HepG2 (cell line): ENCODE measurements around the gene ADAMTSL3. TPM values are rescaled to one million over a fixed set of nuclear protein-coding genes. Genes with fewer than 3 reads are reported as not detected.

Experiments
- ATAC-seq: fragments of 200-7000 bp; cut with Tn5 transposase; 3 replicates; pipeline ENCODE4 v1.9.1; 2020; ENCODE audit warnings: mild to moderate bottlenecking, moderate library complexity
- BruUV-seq: library from RNA; stranded (reverse); fragments of 400-500 nt; replicated peaks from 2 replicates; lab custom pipeline; 2021; lab: Mats Ljungman, UMichigan
- CTCF ChIA-PET: fragments of 300-600 bp; formaldehyde crosslinking; extraction: SDS; loops from one replicate; lab custom pipeline; 2021; ENCODE audit warnings: low total read pairs, inconsistent platforms, low intra/inter-chr PET ratio; lab: Yijun Ruan, JAX
- POLR2A ChIA-PET: fragments of 350-600 bp; sonication (Branson Sonifier 250); formaldehyde crosslinking; loops from one replicate; lab custom pipeline; 2020; ENCODE audit warnings: antibody characterized with exemption, inconsistent platforms; lab: Yijun Ruan, JAX
- DNase-seq: peaks from one replicate; pipeline ENCODE4 v3.0.0-alpha.2; 2015; ENCODE audit warnings: low spot score
- FAIRE-seq: peaks from 3 replicates; lab custom pipeline; 2011; peaks lifted over from hg19 to GRCh38; lab: Jason Lieb, UNC
- H2AFZ ChIP-seq: one replicate; pipeline ENCODE4 v1.6.1; 2011; ENCODE audit warnings: low read length, inconsistent platforms
- H3K27ac ChIP-seq: fragments of 300-600 bp; 3 replicates; pipeline ENCODE4 v1.8.0; 2011; ENCODE audit warnings: mixed run types, mild to moderate bottlenecking, mixed read lengths, low read length, inconsistent platforms; ENCODE audit not compliant: insufficient read depth; ENCODE audit errors: extremely low read length
- H3K27me3 ChIP-seq, 2 experiments: fragments of 200-600 bp in 1 of 2; 2 replicates in 1 of 2; 3 replicates in 1 of 2; pipeline versions ENCODE4 v1.6.0 to v1.8.0; 2011; ENCODE audit warnings: low read length in 2 of 2, mild to moderate bottlenecking in 2 of 2, moderate library complexity in 2 of 2, inconsistent platforms in 1 of 2; ENCODE audit not compliant: insufficient read depth in 2 of 2, control insufficient read depth in 1 of 2
- H3K36me3 ChIP-seq, 2 experiments: fragments of 200-600 bp in 1 of 2; replicated peaks in 1 of 2; 2 replicates in 1 of 2; 3 replicates in 1 of 2; pipeline versions ENCODE4 v1.5.1 to v1.8.0; 2011; ENCODE audit warnings: low read length in 2 of 2, inconsistent platforms in 1 of 2; ENCODE audit not compliant: insufficient read depth in 2 of 2, control insufficient read depth in 1 of 2
- H3K4me1 ChIP-seq: 2 replicates; pipeline ENCODE4 v1.5.1; 2012; ENCODE audit warnings: low read length, inconsistent platforms; ENCODE audit not compliant: insufficient read depth
- H3K4me2 ChIP-seq: 2 replicates; pipeline ENCODE4 v1.6.0; 2011; ENCODE audit warnings: low read depth, low read length, inconsistent platforms
- H3K4me3 ChIP-seq, 3 experiments: fragments of 200-600 bp in 1 of 3; sonication (generic), shearing (Covaris generic) in 1 of 3; replicated peaks in 1 of 3; 2 replicates each; pipeline ENCODE4 v1.5.1; 2011 to 2016; ENCODE audit warnings: low read length in 3 of 3, inconsistent platforms in 2 of 3, low read depth in 2 of 3, mild to moderate bottlenecking in 2 of 3, control low read depth in 1 of 3, mixed read lengths in 1 of 3; ENCODE audit not compliant: insufficient read depth in 1 of 3
- H3K79me2 ChIP-seq: one replicate; pipeline ENCODE4 v1.6.1; 2011; ENCODE audit warnings: low read length, inconsistent platforms; ENCODE audit not compliant: insufficient read depth
- H3K9ac ChIP-seq: 2 replicates; pipeline ENCODE4 v1.6.0; 2011; ENCODE audit warnings: mild to moderate bottlenecking, low read depth, low read length, inconsistent platforms; ENCODE audit not compliant: insufficient read depth
- H3K9me3 ChIP-seq: 2 replicates; pipeline ENCODE4 v1.5.1; 2012; ENCODE audit warnings: mild to moderate bottlenecking, low read length
- H4K20me1 ChIP-seq: 2 replicates; pipeline ENCODE4 v1.6.0; 2011; ENCODE audit warnings: inconsistent platforms, mild to moderate bottlenecking, low read length, moderate library complexity; ENCODE audit not compliant: insufficient read depth
- ATF7 ChIP-seq, 2 experiments: fragments of 450-650 bp in 1 of 2; sonication (generic) in 1 of 2; formaldehyde crosslinking in 1 of 2; IDR thresholded peaks; 2 replicates each; pipeline versions ENCODE4 v1.4.0 to v1.6.1; 2016 to 2020; ENCODE audit warnings: antibody characterized with exemption in 1 of 2, mild to moderate bottlenecking in 1 of 2, missing genetic modification reagents in 1 of 2
- GZF1 ChIP-seq: sonication (generic); formaldehyde crosslinking; IDR thresholded peaks from 2 replicates; pipeline ENCODE4 v1.5.1; 2020; ENCODE audit warnings: mild to moderate bottlenecking, missing genetic modification reagents
- MAFF ChIP-seq: IDR thresholded peaks from 2 replicates; pipeline ENCODE4 v1.6.1; 2011; ENCODE audit warnings: low read depth, low read length, improper control_type of control experiment
- MAFK ChIP-seq, 2 experiments: IDR thresholded peaks in 1 of 2; conservative IDR thresholded peaks in 1 of 2; 2 replicates each; pipeline ENCODE4 v1.6.1; 2011; ENCODE audit warnings: improper control_type of control experiment in 2 of 2, low read length in 2 of 2
- SMC3 ChIP-seq: IDR thresholded peaks from 2 replicates; pipeline ENCODE4 v1.6.1; 2011; ENCODE audit warnings: low read length, improper control_type of control experiment
- TP53 ChIP-seq: sonication (generic); formaldehyde crosslinking; conservative IDR thresholded peaks from 2 replicates; pipeline ENCODE4 v1.4.0; 2020; ENCODE audit warnings: missing genetic modification reagents
- WGBS: methylation state at CpG from one replicate; pipeline ENCODE4 v1.1.6; 2017; ENCODE audit warnings: low lambda C conversion rate; 5-methylcytosine and 5-hydroxymethylcytosine counted together
- in situ Hi-C: cut with HindIII; loops from 2 replicates; pipeline ENCODE4 v1.10.0; 2017; ENCODE audit warnings: low pct_unique_long_range_greater_than_20kb; ENCODE audit not compliant: extremely low pct_ligation_motif_present
- intact Hi-C: fragments of 100-400 bp; cut with micrococcal nuclease; formaldehyde crosslinking; loops from one replicate; pipeline ENCODE4 v1.10.0; 2022; ENCODE audit not compliant: unreplicated experiment
- polyA plus RNA-seq, 8 experiments: library from polyadenylated mRNA; depleted of rRNA in 3 of 8; stranded (reverse) in 7 of 8; unstranded in 1 of 8; fragments of >200 nt; fragmentation: Illumina TruSeq in 4 of 8; extraction: Trizol in 4 of 8; gene quantifications; 2 replicates each; pipeline versions ENCODE4 v1.2.1 to v1.2.3, GENCODE V29; 2011 to 2016; ENCODE audit warnings: low read depth in 4 of 8, missing spikeins in 1 of 8, mixed read lengths in 1 of 8; ENCODE audit not compliant: insufficient read depth in 1 of 8
- total RNA-seq, 5 experiments: library from RNA; depleted of rRNA; stranded (reverse); fragments of >200 nt; fragmentation: Illumina TruSeq; extraction: Trizol; gene quantifications; 2 replicates each; pipeline ENCODE4 v1.2.3, GENCODE V29; 2016; ENCODE audit warnings: low read depth in 1 of 5
- TF ChIP-seq, protein P1 (sequence below): IDR thresholded peaks from 2 replicates; pipeline ENCODE4 v1.4.0; 2020; ENCODE audit warnings: mild to moderate bottlenecking, missing genetic modification reagents
- TF ChIP-seq, protein P2 (sequence below): sonication (generic); formaldehyde crosslinking; IDR thresholded peaks from 2 replicates; pipeline ENCODE4 v1.8.1; 2023; ENCODE audit warnings: mild to moderate bottlenecking, missing genetic modification reagents
- TF ChIP-seq, protein P3 (sequence below): sonication (generic); formaldehyde crosslinking; IDR thresholded peaks from 2 replicates; pipeline ENCODE4 v1.4.0; 2020; ENCODE audit warnings: missing genetic modification reagents

The ADAMTSL3 gene
- total and polyA plus RNA-seq, 2 of the 13 experiments (the other 11 are each of a cell fraction or from before 2014, with no cell fraction given): 0.04 to 0.09 TPM

DNA sequence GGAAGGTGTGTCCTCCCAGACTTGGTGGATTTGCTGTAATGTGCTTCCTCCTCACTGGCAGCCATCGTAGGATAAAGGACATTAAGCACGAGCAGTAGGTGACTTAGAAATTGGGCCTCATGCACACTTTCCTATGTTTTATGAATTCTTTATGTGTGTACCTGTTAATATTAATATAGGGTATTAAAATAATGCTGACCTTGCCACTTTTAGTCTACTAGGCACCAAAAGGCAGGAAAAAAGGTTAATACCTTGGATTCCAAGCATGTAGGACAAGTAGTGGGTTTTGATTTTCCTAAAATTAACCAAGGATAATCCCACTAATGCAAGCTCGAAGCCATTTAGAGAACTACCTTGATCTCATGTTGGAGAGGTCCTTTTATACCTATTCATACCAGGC lies 55.9 kb downstream of the ADAMTSL3 start:
- no peak overlapping the region for H3K4me2 ChIP-seq
- H3K27me3 ChIP-seq: no peaks in the 10 kb centered on the region
- H3K79me2 ChIP-seq: no peaks in the 10 kb centered on the region
- no peak for ATAC-seq
- 0% methylated on average over 3 of the region's 3 CpGs for WGBS
- BruUV-seq: no TSS peak
- POLR2A ChIA-PET: no interaction called here
- no peaks in the 10 kb centered on the region for H3K4me1 ChIP-seq
- no peak overlapping the region for H3K9ac ChIP-seq
- CTCF ChIA-PET: no interaction called here
- no peak for TF ChIP-seq TP53 (CRISPR knock-in tag)
- TF ChIP-seq, protein P1, sequence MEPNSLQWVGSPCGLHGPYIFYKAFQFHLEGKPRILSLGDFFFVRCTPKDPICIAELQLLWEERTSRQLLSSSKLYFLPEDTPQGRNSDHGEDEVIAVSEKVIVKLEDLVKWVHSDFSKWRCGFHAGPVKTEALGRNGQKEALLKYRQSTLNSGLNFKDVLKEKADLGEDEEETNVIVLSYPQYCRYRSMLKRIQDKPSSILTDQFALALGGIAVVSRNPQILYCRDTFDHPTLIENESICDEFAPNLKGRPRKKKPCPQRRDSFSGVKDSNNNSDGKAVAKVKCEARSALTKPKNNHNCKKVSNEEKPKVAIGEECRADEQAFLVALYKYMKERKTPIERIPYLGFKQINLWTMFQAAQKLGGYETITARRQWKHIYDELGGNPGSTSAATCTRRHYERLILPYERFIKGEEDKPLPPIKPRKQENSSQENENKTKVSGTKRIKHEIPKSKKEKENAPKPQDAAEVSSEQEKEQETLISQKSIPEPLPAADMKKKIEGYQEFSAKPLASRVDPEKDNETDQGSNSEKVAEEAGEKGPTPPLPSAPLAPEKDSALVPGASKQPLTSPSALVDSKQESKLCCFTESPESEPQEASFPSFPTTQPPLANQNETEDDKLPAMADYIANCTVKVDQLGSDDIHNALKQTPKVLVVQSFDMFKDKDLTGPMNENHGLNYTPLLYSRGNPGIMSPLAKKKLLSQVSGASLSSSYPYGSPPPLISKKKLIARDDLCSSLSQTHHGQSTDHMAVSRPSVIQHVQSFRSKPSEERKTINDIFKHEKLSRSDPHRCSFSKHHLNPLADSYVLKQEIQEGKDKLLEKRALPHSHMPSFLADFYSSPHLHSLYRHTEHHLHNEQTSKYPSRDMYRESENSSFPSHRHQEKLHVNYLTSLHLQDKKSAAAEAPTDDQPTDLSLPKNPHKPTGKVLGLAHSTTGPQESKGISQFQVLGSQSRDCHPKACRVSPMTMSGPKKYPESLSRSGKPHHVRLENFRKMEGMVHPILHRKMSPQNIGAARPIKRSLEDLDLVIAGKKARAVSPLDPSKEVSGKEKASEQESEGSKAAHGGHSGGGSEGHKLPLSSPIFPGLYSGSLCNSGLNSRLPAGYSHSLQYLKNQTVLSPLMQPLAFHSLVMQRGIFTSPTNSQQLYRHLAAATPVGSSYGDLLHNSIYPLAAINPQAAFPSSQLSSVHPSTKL (CRISPR knock-in tag): no peak
- peak in 1 of 2 experiments; percentile 88; a peak in 3 of 4 replicates for TF ChIP-seq MAFK (conservative IDR thresholded peaks at IDR 0.05 in 1 of 2, IDR thresholded peaks at IDR 0.05 in 1 of 2; ENCODE audit: low read length in 2 of 2)
- TF ChIP-seq MAFF: peak; percentile 78
- TF ChIP-seq, all 625 proteins: peak for 2
- Histone ChIP-seq H2AFZ (no peak overlapping the region), H3K4me3 (no peak overlapping the region), H3K36me3 (no peaks in the 10 kb centered on the region), H4K20me1 (no peaks in the 10 kb centered on the region), H3K27ac (no peak overlapping the region), H3K9me3 (no peaks in the 10 kb centered on the region)
- intact Hi-C loops: no loop called here
- in situ Hi-C loops: no loop called here
- DNase-seq: no peak
- FAIRE-seq: no peak

DNA sequence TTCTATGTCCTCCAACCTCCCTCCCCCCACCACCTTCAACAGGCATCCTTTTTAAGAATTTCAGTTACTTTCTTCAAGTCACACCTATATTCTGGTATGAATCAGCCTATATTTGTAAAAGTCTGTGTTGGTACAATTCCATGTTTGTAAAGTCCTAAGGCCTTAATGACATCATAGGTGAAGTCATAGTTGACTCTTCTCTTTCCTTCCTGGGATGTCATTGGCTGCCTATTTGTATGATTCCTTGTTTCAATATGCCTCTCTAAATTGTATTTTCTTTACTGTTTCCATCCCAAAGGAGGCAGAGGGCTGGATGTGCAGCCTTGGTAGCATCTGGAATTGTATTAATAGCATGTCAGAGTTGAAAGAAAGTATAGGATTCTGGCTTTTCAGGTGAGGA lies 56.5 kb downstream of the ADAMTSL3 start:
- intact Hi-C loops (no loop called here), in situ Hi-C loops (no loop called here)
- Histone ChIP-seq H3K4me1 (no peaks in the 10 kb centered on the region), H2AFZ (no peak overlapping the region), H3K9me3 (no peaks in the 10 kb centered on the region), H3K79me2 (no peaks in the 10 kb centered on the region), H3K27me3 (no peaks in the 10 kb centered on the region), H3K4me3 (no peak overlapping the region), H3K36me3 (no peaks in the 10 kb centered on the region), H3K27ac (no peak overlapping the region), H3K9ac (no peak overlapping the region), H4K20me1 (no peaks in the 10 kb centered on the region), H3K4me2 (no peak overlapping the region)
- no peak for TF ChIP-seq GZF1 (CRISPR knock-in tag)
- TF ChIP-seq, protein P2, sequence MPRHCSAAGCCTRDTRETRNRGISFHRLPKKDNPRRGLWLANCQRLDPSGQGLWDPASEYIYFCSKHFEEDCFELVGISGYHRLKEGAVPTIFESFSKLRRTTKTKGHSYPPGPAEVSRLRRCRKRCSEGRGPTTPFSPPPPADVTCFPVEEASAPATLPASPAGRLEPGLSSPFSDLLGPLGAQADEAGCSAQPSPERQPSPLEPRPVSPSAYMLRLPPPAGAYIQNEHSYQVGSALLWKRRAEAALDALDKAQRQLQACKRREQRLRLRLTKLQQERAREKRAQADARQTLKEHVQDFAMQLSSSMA (CRISPR knock-in tag): no peak
- peak; percentile 45 for TF ChIP-seq ATF7 (IDR thresholded peaks at IDR 0.05)
- no peak for TF ChIP-seq ATF7 (CRISPR knock-in tag; IDR thresholded peaks at IDR 0.05)
- no peak for TF ChIP-seq SMC3
- TF ChIP-seq, protein P3, sequence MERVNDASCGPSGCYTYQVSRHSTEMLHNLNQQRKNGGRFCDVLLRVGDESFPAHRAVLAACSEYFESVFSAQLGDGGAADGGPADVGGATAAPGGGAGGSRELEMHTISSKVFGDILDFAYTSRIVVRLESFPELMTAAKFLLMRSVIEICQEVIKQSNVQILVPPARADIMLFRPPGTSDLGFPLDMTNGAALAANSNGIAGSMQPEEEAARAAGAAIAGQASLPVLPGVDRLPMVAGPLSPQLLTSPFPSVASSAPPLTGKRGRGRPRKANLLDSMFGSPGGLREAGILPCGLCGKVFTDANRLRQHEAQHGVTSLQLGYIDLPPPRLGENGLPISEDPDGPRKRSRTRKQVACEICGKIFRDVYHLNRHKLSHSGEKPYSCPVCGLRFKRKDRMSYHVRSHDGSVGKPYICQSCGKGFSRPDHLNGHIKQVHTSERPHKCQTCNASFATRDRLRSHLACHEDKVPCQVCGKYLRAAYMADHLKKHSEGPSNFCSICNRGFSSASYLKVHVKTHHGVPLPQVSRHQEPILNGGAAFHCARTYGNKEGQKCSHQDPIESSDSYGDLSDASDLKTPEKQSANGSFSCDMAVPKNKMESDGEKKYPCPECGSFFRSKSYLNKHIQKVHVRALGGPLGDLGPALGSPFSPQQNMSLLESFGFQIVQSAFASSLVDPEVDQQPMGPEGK (CRISPR knock-in tag): no peak
- DNase-seq (no peak), FAIRE-seq (no peak), ATAC-seq (no peak)
- CTCF ChIA-PET: no interaction called here
- no TSS peak for BruUV-seq
- POLR2A ChIA-PET: no interaction called here
